ENCODE data around the gene TXNDC9.
"Not testable (repeated sequence)": the region's sequence is repeated elsewhere in the genome, so short reads cannot be mapped to it uniquely, and the experiment has no call there.

Gene TXNDC9

GRCh38 chr2:99335911-99336803 is at the start of gene TXNDC9:
TXNDC9 (minus strand) TSS chr2:99336333; CDS start chr2:99333210, 3,123 bp downstream.
- DNase-seq: peak; percentile 99

- DNase-seq: no peak
Observed at GRCh38 chr2:99382143-99382542, 46.0 kb upstream of the TXNDC9 start.

GRCh38 chr2:99380376-99381010 is 44.4 kb upstream of the TXNDC9 start:
- no peak for DNase-seq

GRCh38 chr2:99377879-99378278 is 41.7 kb upstream of the TXNDC9 start:
- DNase-seq: no peak

- DNase-seq: no peak
Observed at GRCh38 chr2:99376254-99376864, 40.2 kb upstream of the TXNDC9 start.

- DNase-seq: no peak
Observed at GRCh38 chr2:99374747-99375146, 38.6 kb upstream of the TXNDC9 start.

GRCh38 chr2:99373144-99373543 is 37.0 kb upstream of the TXNDC9 start:
- DNase-seq: no peak

- not testable (repeated sequence) for DNase-seq
Observed at GRCh38 chr2:99368854-99369253, 32.7 kb upstream of the TXNDC9 start.

- no peak for DNase-seq
Observed at GRCh38 chr2:99365661-99366060, 29.5 kb upstream of the TXNDC9 start.

- DNase-seq: no peak
Observed at GRCh38 chr2:99356853-99357252, 20.7 kb upstream of the TXNDC9 start.

- DNase-seq: not testable (repeated sequence)
Observed at GRCh38 chr2:99354825-99355224, 18.7 kb upstream of the TXNDC9 start.

GRCh38 chr2:99354070-99354469 is 17.9 kb upstream of the TXNDC9 start:
- no peak for DNase-seq

GRCh38 chr2:99350194-99350593 is 14.1 kb upstream of the TXNDC9 start:
- no peak for DNase-seq

- no peak for DNase-seq
Observed at GRCh38 chr2:99348173-99348572, 12.0 kb upstream of the TXNDC9 start.

GRCh38 chr2:99346218-99346617 is 10.1 kb upstream of the TXNDC9 start:
- no peak for DNase-seq

- DNase-seq: not testable (repeated sequence)
Observed at GRCh38 chr2:99345446-99345845, 9.3 kb upstream of the TXNDC9 start.

GRCh38 chr2:99342536-99342935 is 6.4 kb upstream of the TXNDC9 start:
- no peak for DNase-seq

- no peak for DNase-seq
Observed at GRCh38 chr2:99340669-99341236, 4.6 kb upstream of the TXNDC9 start.

GRCh38 chr2:99338029-99338585 is 2.0 kb upstream of the TXNDC9 start:
- no peak for DNase-seq

- DNase-seq: peak; percentile 97
Observed at GRCh38 chr2:99337113-99338028, 1.2 kb upstream of the TXNDC9 start, which contains the start of gene EIF5B. EIF5B (plus strand) TSS chr2:99337389; CDS start chr2:99337555, 166 bp downstream.

- DNase-seq: no peak
Observed at GRCh38 chr2:99336804-99337112, 625 bp upstream of the TXNDC9 start.

- no peak for DNase-seq
Observed at GRCh38 chr2:99325384-99325783, 10.7 kb downstream of the TXNDC9 start.
